HepG2 (cell line): ENCODE data around the gene DNAJC12. TPM values are rescaled to one million over a fixed set of nuclear protein-coding genes. Genes with fewer than 3 reads are reported as not detected.
A peak's percentile ranks its signal among the peaks of the same experiment; 100 is the strongest.

Experiments
- ATAC-seq: fragments of 200-7000 bp; cut with Tn5 transposase; 3 replicates; pipeline ENCODE4 v1.9.1; 2020; ENCODE audit warnings: mild to moderate bottlenecking, moderate library complexity
- BruUV-seq: library from RNA; stranded (reverse); fragments of 400-500 nt; replicated peaks from 2 replicates; lab custom pipeline; 2021; lab: Mats Ljungman, UMichigan
- CTCF ChIA-PET: fragments of 300-600 bp; formaldehyde crosslinking; extraction: SDS; loops from one replicate; lab custom pipeline; 2021; ENCODE audit warnings: low total read pairs, inconsistent platforms, low intra/inter-chr PET ratio; lab: Yijun Ruan, JAX
- POLR2A ChIA-PET: fragments of 350-600 bp; sonication (Branson Sonifier 250); formaldehyde crosslinking; loops from one replicate; lab custom pipeline; 2020; ENCODE audit warnings: antibody characterized with exemption, inconsistent platforms; lab: Yijun Ruan, JAX
- DNase-seq: peaks from one replicate; pipeline ENCODE4 v3.0.0-alpha.2; 2015; ENCODE audit warnings: low spot score
- FAIRE-seq: peaks from 3 replicates; lab custom pipeline; 2011; peaks lifted over from hg19 to GRCh38; lab: Jason Lieb, UNC
- H2AFZ ChIP-seq: one replicate; pipeline ENCODE4 v1.6.1; 2011; ENCODE audit warnings: low read length, inconsistent platforms
- H3K27ac ChIP-seq: fragments of 300-600 bp; 3 replicates; pipeline ENCODE4 v1.8.0; 2011; ENCODE audit warnings: mixed run types, mild to moderate bottlenecking, mixed read lengths, low read length, inconsistent platforms; ENCODE audit not compliant: insufficient read depth; ENCODE audit errors: extremely low read length
- H3K27me3 ChIP-seq, 2 experiments: fragments of 200-600 bp in 1 of 2; 2 replicates in 1 of 2; 3 replicates in 1 of 2; pipeline versions ENCODE4 v1.6.0 to v1.8.0; 2011; ENCODE audit warnings: low read length in 2 of 2, mild to moderate bottlenecking in 2 of 2, moderate library complexity in 2 of 2, inconsistent platforms in 1 of 2; ENCODE audit not compliant: insufficient read depth in 2 of 2, control insufficient read depth in 1 of 2
- H3K36me3 ChIP-seq, 2 experiments: fragments of 200-600 bp in 1 of 2; replicated peaks in 1 of 2; 2 replicates in 1 of 2; 3 replicates in 1 of 2; pipeline versions ENCODE4 v1.5.1 to v1.8.0; 2011; ENCODE audit warnings: low read length in 2 of 2, inconsistent platforms in 1 of 2; ENCODE audit not compliant: insufficient read depth in 2 of 2, control insufficient read depth in 1 of 2
- H3K4me1 ChIP-seq: 2 replicates; pipeline ENCODE4 v1.5.1; 2012; ENCODE audit warnings: low read length, inconsistent platforms; ENCODE audit not compliant: insufficient read depth
- H3K4me2 ChIP-seq: 2 replicates; pipeline ENCODE4 v1.6.0; 2011; ENCODE audit warnings: low read depth, low read length, inconsistent platforms
- H3K4me3 ChIP-seq, 3 experiments: fragments of 200-600 bp in 1 of 3; sonication (generic), shearing (Covaris generic) in 1 of 3; replicated peaks in 1 of 3; 2 replicates each; pipeline ENCODE4 v1.5.1; 2011 to 2016; ENCODE audit warnings: low read length in 3 of 3, inconsistent platforms in 2 of 3, low read depth in 2 of 3, mild to moderate bottlenecking in 2 of 3, control low read depth in 1 of 3, mixed read lengths in 1 of 3; ENCODE audit not compliant: insufficient read depth in 1 of 3
- H3K79me2 ChIP-seq: one replicate; pipeline ENCODE4 v1.6.1; 2011; ENCODE audit warnings: low read length, inconsistent platforms; ENCODE audit not compliant: insufficient read depth
- H3K9ac ChIP-seq: 2 replicates; pipeline ENCODE4 v1.6.0; 2011; ENCODE audit warnings: mild to moderate bottlenecking, low read depth, low read length, inconsistent platforms; ENCODE audit not compliant: insufficient read depth
- H3K9me3 ChIP-seq: 2 replicates; pipeline ENCODE4 v1.5.1; 2012; ENCODE audit warnings: mild to moderate bottlenecking, low read length
- H4K20me1 ChIP-seq: 2 replicates; pipeline ENCODE4 v1.6.0; 2011; ENCODE audit warnings: inconsistent platforms, mild to moderate bottlenecking, low read length, moderate library complexity; ENCODE audit not compliant: insufficient read depth
- CREB1 ChIP-seq, 2 experiments: fragments of 450-650 bp in 1 of 2; IDR thresholded peaks; 2 replicates each; pipeline ENCODE4 v1.6.1; 2016 to 2017; ENCODE audit warnings: control low read depth in 1 of 2, mild to moderate bottlenecking in 1 of 2, missing compliant biosample characterization in 1 of 2, missing genetic modification characterization in 1 of 2
- ZNF83 ChIP-seq: sonication (generic); formaldehyde crosslinking; IDR thresholded peaks from 2 replicates; pipeline ENCODE4 v1.4.0; 2020; ENCODE audit warnings: missing genetic modification reagents, mild to moderate bottlenecking, borderline replicate concordance
- WGBS: methylation state at CpG from one replicate; pipeline ENCODE4 v1.1.6; 2017; ENCODE audit warnings: low lambda C conversion rate; 5-methylcytosine and 5-hydroxymethylcytosine counted together
- in situ Hi-C: cut with HindIII; loops from 2 replicates; pipeline ENCODE4 v1.10.0; 2017; ENCODE audit warnings: low pct_unique_long_range_greater_than_20kb; ENCODE audit not compliant: extremely low pct_ligation_motif_present
- intact Hi-C: fragments of 100-400 bp; cut with micrococcal nuclease; formaldehyde crosslinking; loops from one replicate; pipeline ENCODE4 v1.10.0; 2022; ENCODE audit not compliant: unreplicated experiment
- polyA plus RNA-seq, 8 experiments: library from polyadenylated mRNA; depleted of rRNA in 3 of 8; stranded (reverse) in 7 of 8; unstranded in 1 of 8; fragments of >200 nt; fragmentation: Illumina TruSeq in 4 of 8; extraction: Trizol in 4 of 8; gene quantifications; 2 replicates each; pipeline versions ENCODE4 v1.2.1 to v1.2.3, GENCODE V29; 2011 to 2016; ENCODE audit warnings: low read depth in 4 of 8, missing spikeins in 1 of 8, mixed read lengths in 1 of 8; ENCODE audit not compliant: insufficient read depth in 1 of 8
- total RNA-seq, 5 experiments: library from RNA; depleted of rRNA; stranded (reverse); fragments of >200 nt; fragmentation: Illumina TruSeq; extraction: Trizol; gene quantifications; 2 replicates each; pipeline ENCODE4 v1.2.3, GENCODE V29; 2016; ENCODE audit warnings: low read depth in 1 of 5
- TF ChIP-seq, protein P1 (sequence below): sonication (generic); formaldehyde crosslinking; IDR thresholded peaks from 2 replicates; pipeline ENCODE4 v1.4.0; 2020; ENCODE audit warnings: low read depth, mild to moderate bottlenecking, missing genetic modification reagents
- TF ChIP-seq, protein P2 (sequence below): sonication (generic); formaldehyde crosslinking; IDR thresholded peaks from 2 replicates; pipeline ENCODE4 v1.5.1; 2020; ENCODE audit warnings: missing genetic modification reagents, mild to moderate bottlenecking, borderline replicate concordance
- TF ChIP-seq, protein P3 (sequence below): sonication (generic); formaldehyde crosslinking; IDR thresholded peaks from 2 replicates; pipeline ENCODE4 v1.5.0; 2020; ENCODE audit warnings: mild to moderate bottlenecking, missing genetic modification reagents, borderline replicate concordance
- TF ChIP-seq, protein P4 (sequence below): sonication (generic); formaldehyde crosslinking; IDR thresholded peaks from 2 replicates; pipeline ENCODE4 v1.4.0; 2020; ENCODE audit warnings: mild to moderate bottlenecking, missing genetic modification reagents
- TF ChIP-seq, protein P5 (sequence below): IDR thresholded peaks from 2 replicates; pipeline ENCODE4 v1.6.1; 2016

The DNAJC12 gene
- total and polyA plus RNA-seq, 2 of the 13 experiments (the other 11 are each of a cell fraction or from before 2014, with no cell fraction given), result 11.6 to 43.9 TPM

DNA sequence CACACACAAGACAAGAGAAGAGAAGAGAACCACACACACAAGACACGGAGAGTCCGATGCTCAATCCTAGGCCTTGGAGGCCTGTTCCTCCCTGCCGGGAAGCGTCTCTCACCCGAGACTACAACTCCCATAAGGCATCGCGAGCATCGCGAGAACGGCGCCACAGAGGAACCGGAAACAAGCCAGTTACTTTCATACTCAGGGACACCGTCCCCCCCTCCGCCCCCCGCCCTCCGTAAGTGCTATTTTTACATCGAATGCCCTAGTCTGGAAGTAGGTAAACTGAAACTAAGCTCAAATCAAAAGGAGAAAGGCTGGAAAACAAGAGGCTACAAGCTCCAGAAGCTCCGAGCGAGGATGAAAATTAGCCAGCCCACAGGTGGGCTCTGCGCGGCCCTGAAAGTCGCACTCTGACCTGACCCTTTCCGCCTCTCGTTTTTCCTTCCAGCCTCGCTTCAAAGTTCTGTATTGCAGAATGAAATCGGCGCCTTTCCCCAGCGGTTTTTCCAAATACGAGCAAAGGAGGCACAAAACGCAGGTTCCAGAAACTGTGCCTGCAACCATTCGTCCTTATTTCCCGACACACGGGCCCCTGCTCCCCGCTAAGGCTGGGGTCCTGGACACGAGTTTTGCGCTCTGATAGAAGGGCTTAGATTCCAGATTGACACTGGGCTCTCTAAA, 11.5 kb upstream of the DNAJC12 start:
- H3K4me3 ChIP-seq, result peak overlapping the region; percentile 73 to 84 (median 79)
- peak overlapping the region; percentile 91 for H3K27ac ChIP-seq
- H3K9ac ChIP-seq, result peak overlapping the region; percentile 94
- H3K27me3 ChIP-seq, result no peaks in the 10 kb centered on the region
- DNase-seq, result peak; percentile 89
- H3K79me2 ChIP-seq, result no peaks in the 10 kb centered on the region
- peaks cover 22% of the 10 kb centered on the region for H3K4me1 ChIP-seq
- intact Hi-C loops, result loop anchor here (1.0 to 10.0 kb wide), 2 partner anchors 61 to 225 kb away; partner anchors contain the start of gene HERC4
- in situ Hi-C loops, result loop anchor here (5.0 to 25.0 kb wide), 4 partner anchors 62 to 463 kb away; no protein-coding TSS in a partner anchor
- TSS peak; percentile 100 for BruUV-seq
- H4K20me1 ChIP-seq, result no peaks in the 10 kb centered on the region
- peak; percentile 99 for ATAC-seq
- under 1% methylated on average over 27 of the region's 36 CpGs for whole genome bisulfite sequencing
- peak; percentile 85 for FAIRE-seq
- no peaks in the 10 kb centered on the region for H3K9me3 ChIP-seq
- peak overlapping the region; percentile 82 for H3K4me2 ChIP-seq
- CTCF ChIA-PET, result no interaction called here
- H3K36me3 ChIP-seq, result no peaks in the 10 kb centered on the region
- POLR2A ChIA-PET, result interaction anchor here (0.8 to 2.3 kb wide), 11 partner anchors 8 to 483 kb away, joined by 3 to 19 read pairs (median 5); partner anchors contain the start of genes DNAJC12, HNRNPH3 and SIRT1
- H2AFZ ChIP-seq, result peak overlapping the region; percentile 55
- TF ChIP-seq ZNF83 (CRISPR knock-in tag), result no peak
- TF ChIP-seq, protein P1, sequence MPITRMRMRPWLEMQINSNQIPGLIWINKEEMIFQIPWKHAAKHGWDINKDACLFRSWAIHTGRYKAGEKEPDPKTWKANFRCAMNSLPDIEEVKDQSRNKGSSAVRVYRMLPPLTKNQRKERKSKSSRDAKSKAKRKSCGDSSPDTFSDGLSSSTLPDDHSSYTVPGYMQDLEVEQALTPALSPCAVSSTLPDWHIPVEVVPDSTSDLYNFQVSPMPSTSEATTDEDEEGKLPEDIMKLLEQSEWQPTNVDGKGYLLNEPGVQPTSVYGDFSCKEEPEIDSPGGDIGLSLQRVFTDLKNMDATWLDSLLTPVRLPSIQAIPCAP, result no peak
- TF ChIP-seq, protein P2, sequence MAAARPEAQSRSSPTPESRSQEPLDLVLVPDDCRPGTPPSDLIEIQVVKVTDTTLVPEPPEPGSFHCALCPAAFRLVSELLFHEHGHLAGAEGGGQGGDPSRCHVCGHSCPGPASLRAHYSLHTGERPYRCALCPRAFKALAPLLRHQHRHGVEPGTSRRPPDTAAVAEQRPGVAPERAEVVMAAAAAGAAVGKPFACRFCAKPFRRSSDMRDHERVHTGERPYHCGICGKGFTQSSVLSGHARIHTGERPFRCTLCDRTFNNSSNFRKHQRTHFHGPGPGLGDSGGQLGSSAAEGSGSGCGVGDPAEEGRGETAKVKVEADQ, result 0 out of 2 replicates have a peak, but pooled peaks have one; percentile 46
- TF ChIP-seq, protein P3, sequence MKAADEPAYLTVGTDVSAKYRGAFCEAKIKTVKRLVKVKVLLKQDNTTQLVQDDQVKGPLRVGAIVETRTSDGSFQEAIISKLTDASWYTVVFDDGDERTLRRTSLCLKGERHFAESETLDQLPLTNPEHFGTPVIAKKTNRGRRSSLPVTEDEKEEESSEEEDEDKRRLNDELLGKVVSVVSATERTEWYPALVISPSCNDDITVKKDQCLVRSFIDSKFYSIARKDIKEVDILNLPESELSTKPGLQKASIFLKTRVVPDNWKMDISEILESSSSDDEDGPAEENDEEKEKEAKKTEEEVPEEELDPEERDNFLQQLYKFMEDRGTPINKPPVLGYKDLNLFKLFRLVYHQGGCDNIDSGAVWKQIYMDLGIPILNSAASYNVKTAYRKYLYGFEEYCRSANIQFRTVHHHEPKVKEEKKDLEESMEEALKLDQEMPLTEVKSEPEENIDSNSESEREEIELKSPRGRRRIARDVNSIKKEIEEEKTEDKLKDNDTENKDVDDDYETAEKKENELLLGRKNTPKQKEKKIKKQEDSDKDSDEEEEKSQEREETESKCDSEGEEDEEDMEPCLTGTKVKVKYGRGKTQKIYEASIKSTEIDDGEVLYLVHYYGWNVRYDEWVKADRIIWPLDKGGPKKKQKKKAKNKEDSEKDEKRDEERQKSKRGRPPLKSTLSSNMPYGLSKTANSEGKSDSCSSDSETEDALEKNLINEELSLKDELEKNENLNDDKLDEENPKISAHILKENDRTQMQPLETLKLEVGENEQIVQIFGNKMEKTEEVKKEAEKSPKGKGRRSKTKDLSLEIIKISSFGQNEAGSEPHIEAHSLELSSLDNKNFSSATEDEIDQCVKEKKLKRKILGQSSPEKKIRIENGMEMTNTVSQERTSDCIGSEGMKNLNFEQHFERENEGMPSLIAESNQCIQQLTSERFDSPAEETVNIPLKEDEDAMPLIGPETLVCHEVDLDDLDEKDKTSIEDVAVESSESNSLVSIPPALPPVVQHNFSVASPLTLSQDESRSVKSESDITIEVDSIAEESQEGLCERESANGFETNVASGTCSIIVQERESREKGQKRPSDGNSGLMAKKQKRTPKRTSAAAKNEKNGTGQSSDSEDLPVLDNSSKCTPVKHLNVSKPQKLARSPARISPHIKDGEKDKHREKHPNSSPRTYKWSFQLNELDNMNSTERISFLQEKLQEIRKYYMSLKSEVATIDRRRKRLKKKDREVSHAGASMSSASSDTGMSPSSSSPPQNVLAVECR (CRISPR knock-in tag), result peak; percentile 45; the same call in 1 of the 2 replicates
- TF ChIP-seq, protein P4, sequence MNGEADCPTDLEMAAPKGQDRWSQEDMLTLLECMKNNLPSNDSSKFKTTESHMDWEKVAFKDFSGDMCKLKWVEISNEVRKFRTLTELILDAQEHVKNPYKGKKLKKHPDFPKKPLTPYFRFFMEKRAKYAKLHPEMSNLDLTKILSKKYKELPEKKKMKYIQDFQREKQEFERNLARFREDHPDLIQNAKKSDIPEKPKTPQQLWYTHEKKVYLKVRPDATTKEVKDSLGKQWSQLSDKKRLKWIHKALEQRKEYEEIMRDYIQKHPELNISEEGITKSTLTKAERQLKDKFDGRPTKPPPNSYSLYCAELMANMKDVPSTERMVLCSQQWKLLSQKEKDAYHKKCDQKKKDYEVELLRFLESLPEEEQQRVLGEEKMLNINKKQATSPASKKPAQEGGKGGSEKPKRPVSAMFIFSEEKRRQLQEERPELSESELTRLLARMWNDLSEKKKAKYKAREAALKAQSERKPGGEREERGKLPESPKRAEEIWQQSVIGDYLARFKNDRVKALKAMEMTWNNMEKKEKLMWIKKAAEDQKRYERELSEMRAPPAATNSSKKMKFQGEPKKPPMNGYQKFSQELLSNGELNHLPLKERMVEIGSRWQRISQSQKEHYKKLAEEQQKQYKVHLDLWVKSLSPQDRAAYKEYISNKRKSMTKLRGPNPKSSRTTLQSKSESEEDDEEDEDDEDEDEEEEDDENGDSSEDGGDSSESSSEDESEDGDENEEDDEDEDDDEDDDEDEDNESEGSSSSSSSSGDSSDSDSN (CRISPR knock-in tag), result no peak
- TF ChIP-seq, protein P5, sequence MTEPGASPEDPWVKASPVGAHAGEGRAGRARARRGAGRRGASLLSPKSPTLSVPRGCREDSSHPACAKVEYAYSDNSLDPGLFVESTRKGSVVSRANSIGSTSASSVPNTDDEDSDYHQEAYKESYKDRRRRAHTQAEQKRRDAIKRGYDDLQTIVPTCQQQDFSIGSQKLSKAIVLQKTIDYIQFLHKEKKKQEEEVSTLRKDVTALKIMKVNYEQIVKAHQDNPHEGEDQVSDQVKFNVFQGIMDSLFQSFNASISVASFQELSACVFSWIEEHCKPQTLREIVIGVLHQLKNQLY (CRISPR knock-in tag), result 0 out of 2 replicates have a peak, but pooled peaks have one; percentile 14
- TF ChIP-seq CREB1 (IDR thresholded peaks at IDR 0.05), result no peak
- TF ChIP-seq CREB1 (CRISPR knock-in tag; IDR thresholded peaks at IDR 0.05), result peak; percentile 30; the same call in 1 of the 2 replicates
